Nucleus accumbens (tissue), 56 donors: ENCODE results near the gene MAML3.

Experiments
- DNase-seq, 56 donors: peaks; one replicate each; lab custom pipeline; 2025; lab: John Stamatoyannopoulos, UW

MAML3 gene

GRCh38 chr4:139779691-139780090, 374.3 kb downstream of the MAML3 start:
- no peak for DNase-seq

- DNase-seq = no peak
Measured at GRCh38 chr4:139777757-139778156, 376.2 kb downstream of the MAML3 start.

- DNase-seq = no peak
Measured at GRCh38 chr4:139776235-139776634, 377.7 kb downstream of the MAML3 start.

- no peak for DNase-seq
Measured at GRCh38 chr4:139774759-139775487, 379.1 kb downstream of the MAML3 start.

GRCh38 chr4:139773560-139774318, 380.2 kb downstream of the MAML3 start:
- no peak for DNase-seq

GRCh38 chr4:139770361-139770760, 383.6 kb downstream of the MAML3 start:
- DNase-seq = no peak

- no peak for DNase-seq
Measured at GRCh38 chr4:139769364-139769763, 384.6 kb downstream of the MAML3 start.

- DNase-seq = no peak
Measured at GRCh38 chr4:139768896-139769295, 385.1 kb downstream of the MAML3 start.

GRCh38 chr4:139768366-139768765, 385.6 kb downstream of the MAML3 start:
- DNase-seq = no peak

GRCh38 chr4:139767585-139767984, 386.4 kb downstream of the MAML3 start:
- no peak for DNase-seq

- no peak for DNase-seq
Measured at GRCh38 chr4:139767168-139767567, 386.8 kb downstream of the MAML3 start.

GRCh38 chr4:139764686-139765310, 389.2 kb downstream of the MAML3 start:
- no peak for DNase-seq

GRCh38 chr4:139764182-139764581, 389.8 kb downstream of the MAML3 start:
- no peak for DNase-seq

- no peak for DNase-seq
Measured at GRCh38 chr4:139763672-139764071, 390.3 kb downstream of the MAML3 start.

GRCh38 chr4:139763205-139763604, 390.8 kb downstream of the MAML3 start:
- DNase-seq = no peak

GRCh38 chr4:139762720-139763119, 391.3 kb downstream of the MAML3 start:
- DNase-seq = no peak

GRCh38 chr4:139761461-139761860, 392.5 kb downstream of the MAML3 start:
- no peak for DNase-seq

- DNase-seq = no peak
Measured at GRCh38 chr4:139760567-139760966, 393.4 kb downstream of the MAML3 start.

- no peak for DNase-seq
Measured at GRCh38 chr4:139759097-139759496, 394.9 kb downstream of the MAML3 start.

- no peak for DNase-seq
Measured at GRCh38 chr4:139756391-139757180, 397.4 kb downstream of the MAML3 start.

GRCh38 chr4:139754938-139755337, 399.0 kb downstream of the MAML3 start:
- no peak for DNase-seq
